Measurements from ENCODE around the gene PLAC1.

PLAC1 gene

GRCh38 chrX:134683351-134684005 is 25.2 kb upstream of the PLAC1 start:
- WGBS (ENCODE audit: extremely low coverage, insufficient coverage, insufficient read length) = no CpG with 5 or more reads among the region's 3 CpGs
- H3K79me1 ChIP-seq (ENCODE audit: low read length) = no peaks in the 10 kb centered on the region

GRCh38 chrX:134682081-134682480 is 23.8 kb upstream of the PLAC1 start:
- no peak overlapping the region for H3K18ac ChIP-seq (ENCODE audit: low read length)
- WGBS (ENCODE audit: extremely low coverage, insufficient coverage, insufficient read length) = no CpG with 5 or more reads among the region's 4 CpGs
- no peak overlapping the region for H2BK12ac ChIP-seq (ENCODE audit: low read length)
- H2AFZ ChIP-seq (ENCODE audit: insufficient read depth, low read length, poor library complexity) = no peak overlapping the region
- H3K27me3 ChIP-seq (ENCODE audit: insufficient read depth, low read length) = no peaks in the 10 kb centered on the region
- no peaks in the 10 kb centered on the region for H3K79me2 ChIP-seq (ENCODE audit: control insufficient read depth, insufficient read depth, low read length, poor library complexity)
- no peak overlapping the region for H3K4ac ChIP-seq (ENCODE audit: low read depth, low read length)
- no peaks in the 10 kb centered on the region for H3K9me3 ChIP-seq (ENCODE audit: insufficient read depth, low read depth, low read length)
- H3K4me2 ChIP-seq (ENCODE audit: low read length) = no peak overlapping the region
- no peak overlapping the region for H3K23ac ChIP-seq (ENCODE audit: low read length)
- no peak overlapping the region for H4K12ac ChIP-seq (ENCODE audit: low read depth, low read length)
- no peak overlapping the region for H4K8ac ChIP-seq (ENCODE audit: low read depth, low read length)
- H3K79me1 ChIP-seq (ENCODE audit: low read length) = no peaks in the 10 kb centered on the region
- no peak overlapping the region for H2BK120ac ChIP-seq (ENCODE audit: insufficient read depth, low read length, poor library complexity)
- no peak for DNase-seq
- no peak overlapping the region for H2BK5ac ChIP-seq (ENCODE audit: low read depth, low read length, poor library complexity)
- peak overlapping the region; percentile 2 for H4K91ac ChIP-seq (ENCODE audit: low read depth, low read length)
- H3K14ac ChIP-seq (ENCODE audit: low read length) = no peak overlapping the region
- H3K9ac ChIP-seq (ENCODE audit: low read length) = no peak overlapping the region
- H3K27ac ChIP-seq (ENCODE audit: low read depth, low read length) = no peak overlapping the region
- peaks cover 0 to 1% of the 10 kb centered on the region in 2 experiments for H3K4me1 ChIP-seq (ENCODE audit: control insufficient read depth in 1 of 2, insufficient read depth in 2 of 2, low read length in 2 of 2)
- H3K36me3 ChIP-seq (ENCODE audit: control insufficient read depth in 1 of 2, insufficient read depth in 2 of 2, low read length in 2 of 2) = no peaks in the 10 kb centered on the region
- H3K4me3 ChIP-seq (ENCODE audit: low read depth, low read length) = no peak overlapping the region
- no peak overlapping the region for H2AK5ac ChIP-seq (ENCODE audit: low read length)

More at GRCh38 chrX:134683351-134684005, 25.2 kb upstream of the PLAC1 start:
- no peak overlapping the region for H3K4me3 ChIP-seq (ENCODE audit: low read depth, low read length)
- H3K18ac ChIP-seq (ENCODE audit: low read length) = no peak overlapping the region
- no peak overlapping the region for H3K27ac ChIP-seq (ENCODE audit: low read depth, low read length)
- H3K4me1 ChIP-seq (ENCODE audit: control insufficient read depth in 1 of 2, insufficient read depth in 2 of 2, low read length in 2 of 2) = peaks cover 0 to 1% of the 10 kb centered on the region in 2 experiments
- H3K27me3 ChIP-seq (ENCODE audit: insufficient read depth, low read length) = no peaks in the 10 kb centered on the region
- no peak overlapping the region for H2BK12ac ChIP-seq (ENCODE audit: low read length)
- no peak overlapping the region for H3K4ac ChIP-seq (ENCODE audit: low read depth, low read length)
- H3K4me2 ChIP-seq (ENCODE audit: low read length) = no peak overlapping the region
- H3K23ac ChIP-seq (ENCODE audit: low read length) = no peak overlapping the region
- H3K14ac ChIP-seq (ENCODE audit: low read length) = no peak overlapping the region
- H4K12ac ChIP-seq (ENCODE audit: low read depth, low read length) = no peak overlapping the region
- no peak for DNase-seq
- no peaks in the 10 kb centered on the region for H3K36me3 ChIP-seq (ENCODE audit: control insufficient read depth in 1 of 2, insufficient read depth in 2 of 2, low read length in 2 of 2)
- H2AFZ ChIP-seq (ENCODE audit: insufficient read depth, low read length, poor library complexity) = no peak overlapping the region
- H4K8ac ChIP-seq (ENCODE audit: low read depth, low read length) = no peak overlapping the region
- H2AK5ac ChIP-seq (ENCODE audit: low read length) = no peak overlapping the region
- H3K79me2 ChIP-seq (ENCODE audit: control insufficient read depth, insufficient read depth, low read length, poor library complexity) = no peaks in the 10 kb centered on the region
- H3K9me3 ChIP-seq (ENCODE audit: insufficient read depth, low read depth, low read length) = no peaks in the 10 kb centered on the region
- H3K9ac ChIP-seq (ENCODE audit: low read length) = no peak overlapping the region
- H2BK120ac ChIP-seq (ENCODE audit: insufficient read depth, low read length, poor library complexity) = no peak overlapping the region
- H2BK5ac ChIP-seq (ENCODE audit: low read depth, low read length, poor library complexity) = no peak overlapping the region
- no peak overlapping the region for H4K91ac ChIP-seq (ENCODE audit: low read depth, low read length)

- no peak overlapping the region for H3K14ac ChIP-seq (ENCODE audit: low read length)
- no peak overlapping the region for H4K91ac ChIP-seq (ENCODE audit: low read depth, low read length)
- no peak overlapping the region for H3K4me3 ChIP-seq (ENCODE audit: low read depth, low read length)
- H2BK12ac ChIP-seq (ENCODE audit: low read length) = no peak overlapping the region
- H3K23ac ChIP-seq (ENCODE audit: low read length) = no peak overlapping the region
- no peak overlapping the region for H3K9ac ChIP-seq (ENCODE audit: low read length)
- H3K79me2 ChIP-seq (ENCODE audit: control insufficient read depth, insufficient read depth, low read length, poor library complexity) = no peaks in the 10 kb centered on the region
- no peak overlapping the region for H4K12ac ChIP-seq (ENCODE audit: low read depth, low read length)
- H3K4me1 ChIP-seq (ENCODE audit: control insufficient read depth in 1 of 2, insufficient read depth in 2 of 2, low read length in 2 of 2) = peaks cover 3% of the 10 kb centered on the region in 2 experiments
- H3K18ac ChIP-seq (ENCODE audit: low read length) = no peak overlapping the region
- H3K79me1 ChIP-seq (ENCODE audit: low read length) = peaks cover 5% of the 10 kb centered on the region
- no peak overlapping the region for H3K4me2 ChIP-seq (ENCODE audit: low read length)
- H3K9me3 ChIP-seq (ENCODE audit: insufficient read depth, low read depth, low read length) = no peaks in the 10 kb centered on the region
- H3K27me3 ChIP-seq (ENCODE audit: insufficient read depth, low read length) = no peaks in the 10 kb centered on the region
- no peak overlapping the region for H3K4ac ChIP-seq (ENCODE audit: low read depth, low read length)
- no peak overlapping the region for H4K8ac ChIP-seq (ENCODE audit: low read depth, low read length)
- no peak overlapping the region for H2BK5ac ChIP-seq (ENCODE audit: low read depth, low read length, poor library complexity)
- no peak for DNase-seq
- no peak overlapping the region for H2AK5ac ChIP-seq (ENCODE audit: low read length)
- H3K27ac ChIP-seq (ENCODE audit: low read depth, low read length) = no peak overlapping the region
- no CpG with 5 or more reads among the region's 3 CpGs for WGBS (ENCODE audit: extremely low coverage, insufficient coverage, insufficient read length)
- no peak overlapping the region for H2BK120ac ChIP-seq (ENCODE audit: insufficient read depth, low read length, poor library complexity)
- no peak overlapping the region for H2AFZ ChIP-seq (ENCODE audit: insufficient read depth, low read length, poor library complexity)
- H3K36me3 ChIP-seq (ENCODE audit: control insufficient read depth in 1 of 2, insufficient read depth in 2 of 2, low read length in 2 of 2) = no peaks in the 10 kb centered on the region
Observed at GRCh38 chrX:134679644-134680043, 21.4 kb upstream of the PLAC1 start.

GRCh38 chrX:134679221-134679620 is 20.9 kb upstream of the PLAC1 start:
- no peak for DNase-seq
- WGBS (ENCODE audit: extremely low coverage, insufficient coverage, insufficient read length) = no CpG with 5 or more reads among the region's 5 CpGs
- H2AK5ac ChIP-seq (ENCODE audit: low read length) = no peak overlapping the region
- H3K36me3 ChIP-seq (ENCODE audit: control insufficient read depth in 1 of 2, insufficient read depth in 2 of 2, low read length in 2 of 2) = no peaks in the 10 kb centered on the region
- no peak overlapping the region for H3K14ac ChIP-seq (ENCODE audit: low read length)
- peaks cover 3% of the 10 kb centered on the region in 2 experiments for H3K4me1 ChIP-seq (ENCODE audit: control insufficient read depth in 1 of 2, insufficient read depth in 2 of 2, low read length in 2 of 2)
- H4K8ac ChIP-seq (ENCODE audit: low read depth, low read length) = no peak overlapping the region
- peaks cover 5% of the 10 kb centered on the region for H3K79me1 ChIP-seq (ENCODE audit: low read length)
- H3K9ac ChIP-seq (ENCODE audit: low read length) = no peak overlapping the region
- H3K27ac ChIP-seq (ENCODE audit: low read depth, low read length) = no peak overlapping the region
- H4K91ac ChIP-seq (ENCODE audit: low read depth, low read length) = no peak overlapping the region
- no peaks in the 10 kb centered on the region for H3K79me2 ChIP-seq (ENCODE audit: control insufficient read depth, insufficient read depth, low read length, poor library complexity)
- H4K12ac ChIP-seq (ENCODE audit: low read depth, low read length) = no peak overlapping the region
- no peak overlapping the region for H2BK120ac ChIP-seq (ENCODE audit: insufficient read depth, low read length, poor library complexity)
- H2AFZ ChIP-seq (ENCODE audit: insufficient read depth, low read length, poor library complexity) = no peak overlapping the region
- no peak overlapping the region for H2BK12ac ChIP-seq (ENCODE audit: low read length)
- H3K27me3 ChIP-seq (ENCODE audit: insufficient read depth, low read length) = no peaks in the 10 kb centered on the region
- no peak overlapping the region for H3K4me3 ChIP-seq (ENCODE audit: low read depth, low read length)
- H3K4ac ChIP-seq (ENCODE audit: low read depth, low read length) = no peak overlapping the region
- no peak overlapping the region for H3K18ac ChIP-seq (ENCODE audit: low read length)
- no peak overlapping the region for H3K23ac ChIP-seq (ENCODE audit: low read length)
- no peaks in the 10 kb centered on the region for H3K9me3 ChIP-seq (ENCODE audit: insufficient read depth, low read depth, low read length)
- no peak overlapping the region for H3K4me2 ChIP-seq (ENCODE audit: low read length)
- H2BK5ac ChIP-seq (ENCODE audit: low read depth, low read length, poor library complexity) = no peak overlapping the region

All from trophoblast cell (in vitro differentiated cells and primary cell).